Measurements from ENCODE around the gene IFT52. TPM values are rescaled to one million over a fixed set of nuclear protein-coding genes. Genes with fewer than 3 reads are reported as not detected.

The IFT52 gene
- total RNA-seq, 2 donors from 2014 or later = 17.6 to 18.1 TPM

DNA sequence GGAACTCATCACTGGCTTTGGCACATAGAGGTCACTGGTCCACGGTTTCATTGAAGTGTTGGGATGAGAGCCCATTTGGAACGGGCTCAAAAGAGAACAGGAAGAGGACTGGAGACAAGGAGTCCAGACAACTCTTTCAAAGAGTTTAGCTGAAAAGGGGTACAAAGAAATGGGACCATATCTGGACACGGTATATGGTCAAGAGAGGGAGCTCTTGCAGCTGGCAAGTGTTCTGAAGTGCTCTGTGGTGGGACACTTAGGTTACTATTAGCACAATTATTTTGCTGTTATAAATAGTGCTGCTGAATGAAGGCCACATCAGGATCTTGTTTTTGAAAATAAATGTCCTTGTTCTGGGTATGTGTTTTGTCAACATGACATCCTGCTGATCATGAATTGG, 27.3 kb upstream of the IFT52 start:
- Histone ChIP-seq H3K27ac (no peak overlapping the region), H3K4me1 (ENCODE audit: control insufficient read depth in 1 of 2, low read depth in 2 of 2) (no peaks in the 10 kb centered on the region), H3K36me3 (no peaks in the 10 kb centered on the region), H3K27me3 (replicated peaks; ENCODE audit: insufficient read depth) (no peaks in the 10 kb centered on the region), H3K9me3 (no peaks in the 10 kb centered on the region), H3K4me3 (no peak overlapping the region)
- DNase-seq (ENCODE audit: low spot score) (no peak), ATAC-seq (ENCODE audit: insufficient number of reproducible peaks, low FRiP score, low read depth) (no peak)
- TF ChIP-seq CTCF (IDR thresholded peaks at IDR 0.05) = no peak

GRCh38 chr20:43563991-43564390, 26.7 kb upstream of the IFT52 start:
- DNase-seq (ENCODE audit: low spot score) (no peak), ATAC-seq (ENCODE audit: insufficient number of reproducible peaks, low FRiP score, low read depth) (no peak)
- H3K4me3 ChIP-seq = no peak overlapping the region
- H3K36me3 ChIP-seq = no peaks in the 10 kb centered on the region
- H3K27me3 ChIP-seq (replicated peaks; ENCODE audit: insufficient read depth) = no peaks in the 10 kb centered on the region
- TF ChIP-seq CTCF (IDR thresholded peaks at IDR 0.05) = no peak
- H3K27ac ChIP-seq = no peak overlapping the region
- H3K9me3 ChIP-seq = no peaks in the 10 kb centered on the region
- H3K4me1 ChIP-seq (ENCODE audit: control insufficient read depth in 1 of 2, low read depth in 2 of 2) = no peaks in the 10 kb centered on the region

- Histone ChIP-seq H3K27me3 (replicated peaks; ENCODE audit: insufficient read depth) (no peaks in the 10 kb centered on the region), H3K4me1 (ENCODE audit: control insufficient read depth in 1 of 2, low read depth in 2 of 2) (no peaks in the 10 kb centered on the region), H3K4me3 (no peak overlapping the region), H3K9me3 (no peaks in the 10 kb centered on the region), H3K27ac (no peak overlapping the region), H3K36me3 (no peaks in the 10 kb centered on the region)
- ATAC-seq (ENCODE audit: insufficient number of reproducible peaks, low FRiP score, low read depth) = no peak
- no peak for DNase-seq (ENCODE audit: low spot score)
- TF ChIP-seq CTCF (IDR thresholded peaks at IDR 0.05) = no peak
These were observed 26.3 kb upstream of the IFT52 start for GRCh38 chr20:43564455-43564854.

DNA sequence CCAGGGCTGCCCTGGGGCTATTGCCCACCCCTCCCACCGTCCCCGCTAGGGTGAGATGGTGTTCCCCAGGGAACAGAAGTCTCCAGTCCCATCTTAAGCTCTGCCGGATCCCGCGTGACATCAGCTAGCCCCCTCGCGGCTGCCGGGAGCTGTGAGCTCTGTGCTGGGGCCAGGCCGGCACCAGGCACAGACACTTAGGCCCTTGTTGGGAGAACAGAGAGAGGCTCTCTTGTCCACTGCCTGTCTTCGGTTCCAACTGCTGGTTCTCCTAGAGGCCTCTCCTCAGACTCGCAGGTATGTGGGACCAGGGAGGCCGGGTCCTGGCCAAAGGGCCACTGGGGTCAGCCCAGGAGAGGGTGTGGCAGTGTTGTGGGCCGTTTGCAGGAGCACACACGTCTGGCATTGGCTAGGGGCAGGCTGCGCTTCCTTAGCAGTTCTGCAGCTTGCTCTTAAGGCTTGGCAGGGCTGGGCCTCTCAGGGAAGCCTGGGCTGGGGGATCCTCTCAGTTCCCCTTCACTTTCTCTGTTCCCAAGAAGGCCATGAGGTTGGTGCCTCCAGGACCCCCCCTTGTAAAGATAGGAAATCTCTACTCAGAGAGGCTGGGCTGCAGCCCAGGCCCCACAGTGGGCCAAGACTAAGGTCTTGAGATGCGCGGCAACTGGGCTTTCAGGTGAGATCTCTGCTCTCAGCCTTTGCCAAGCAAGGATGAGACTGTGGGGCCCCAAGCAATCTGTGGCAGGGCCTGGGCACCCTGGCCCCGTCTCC, 25.6 kb upstream of the IFT52 start:
- no peaks in the 10 kb centered on the region for H3K4me1 ChIP-seq (ENCODE audit: control insufficient read depth in 1 of 2, low read depth in 2 of 2)
- DNase-seq (ENCODE audit: low spot score) (no peak), ATAC-seq (ENCODE audit: insufficient number of reproducible peaks, low FRiP score, low read depth) (no peak)
- no peaks in the 10 kb centered on the region for H3K36me3 ChIP-seq
- TF ChIP-seq CTCF (IDR thresholded peaks at IDR 0.05) = no peak
- H3K9me3 ChIP-seq = no peaks in the 10 kb centered on the region
- no peak overlapping the region for H3K4me3 ChIP-seq
- no peaks in the 10 kb centered on the region for H3K27me3 ChIP-seq (replicated peaks; ENCODE audit: insufficient read depth)
- H3K27ac ChIP-seq = no peak overlapping the region

DNA sequence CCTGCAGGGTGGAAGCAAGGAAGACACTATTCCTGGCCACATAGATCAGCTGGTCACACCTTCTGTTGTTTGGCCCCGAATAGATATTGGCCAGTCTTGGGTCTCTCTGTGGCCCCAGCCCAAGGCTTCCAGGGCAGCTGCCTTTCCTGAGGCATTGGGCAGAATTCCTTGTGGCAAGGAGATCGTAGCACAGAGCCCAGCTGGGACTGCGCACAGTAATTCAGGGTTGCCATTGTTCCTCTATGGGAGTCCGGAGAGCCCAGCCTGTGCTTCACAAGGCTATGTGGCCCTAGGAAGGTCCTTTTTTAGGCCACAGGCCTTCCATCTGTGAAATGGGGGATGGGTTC, 25.0 kb upstream of the IFT52 start:
- DNase-seq (ENCODE audit: low spot score) (no peak), ATAC-seq (ENCODE audit: insufficient number of reproducible peaks, low FRiP score, low read depth) (no peak)
- no peaks in the 10 kb centered on the region for H3K27me3 ChIP-seq (replicated peaks; ENCODE audit: insufficient read depth)
- H3K9me3 ChIP-seq = no peaks in the 10 kb centered on the region
- TF ChIP-seq CTCF (IDR thresholded peaks at IDR 0.05) = no peak
- H3K27ac ChIP-seq = no peak overlapping the region
- no peaks in the 10 kb centered on the region for H3K4me1 ChIP-seq (ENCODE audit: control insufficient read depth in 1 of 2, low read depth in 2 of 2)
- H3K4me3 ChIP-seq = no peak overlapping the region
- no peaks in the 10 kb centered on the region for H3K36me3 ChIP-seq
